Measurements from ENCODE around the gene ENSA. TPM values are rescaled to one million over a fixed set of nuclear protein-coding genes. Genes with fewer than 3 reads are reported as not detected.
A peak's percentile ranks its signal among the peaks of the same experiment; 100 is the strongest.
"Not testable (repeated sequence)": the region's sequence is repeated elsewhere in the genome, so short reads cannot be mapped to it uniquely, and the experiment has no call there.

ENSA gene
- total and polyA plus RNA-seq, 7 donors = 114 to 242 (median 150) TPM

DNA sequence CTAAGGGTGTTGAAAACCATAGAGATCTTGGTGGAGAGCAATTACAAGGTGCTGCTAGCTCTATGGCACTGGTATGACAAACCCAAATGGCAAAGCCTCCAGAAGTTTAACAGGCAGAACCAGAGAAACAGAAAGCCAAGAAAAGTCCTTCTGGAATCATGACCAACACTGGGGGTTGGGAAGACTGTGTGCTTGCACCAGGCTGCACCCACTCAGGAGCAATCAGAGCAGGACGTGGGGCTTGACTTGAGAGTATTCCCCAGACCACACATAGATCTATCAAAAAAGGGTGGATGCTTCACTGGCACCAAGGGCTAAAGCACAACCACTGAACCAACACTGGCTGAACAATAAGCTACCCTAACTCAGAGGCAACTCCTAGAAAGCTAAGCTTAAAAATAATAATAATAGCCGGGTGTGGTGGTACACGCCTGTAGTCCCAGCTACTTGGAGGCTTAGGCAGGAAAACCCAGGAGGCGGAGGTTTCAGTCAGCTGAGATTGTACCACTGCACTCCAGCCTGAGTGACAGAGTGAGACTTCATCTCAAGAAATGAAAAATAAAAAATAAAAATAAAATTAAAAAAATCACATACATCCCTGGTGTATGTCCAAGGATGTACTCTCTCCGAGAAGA lies 20.1 kb upstream of the ENSA start:
- peaks cover 9 to 57% (median 21%) of the 10 kb centered on the region in 4 donors for H3K36me3 ChIP-seq
- H3K27ac ChIP-seq = no peak overlapping the region
- intact Hi-C loops (cut with DNase I) = no loop called here
- DNase-seq = no peak
- no peak for TF ChIP-seq EP300 (IDR thresholded peaks at IDR 0.05)
- no peak for TF ChIP-seq POLR2AphosphoS5 (IDR thresholded peaks at IDR 0.05)
- TF ChIP-seq, protein P1, sequence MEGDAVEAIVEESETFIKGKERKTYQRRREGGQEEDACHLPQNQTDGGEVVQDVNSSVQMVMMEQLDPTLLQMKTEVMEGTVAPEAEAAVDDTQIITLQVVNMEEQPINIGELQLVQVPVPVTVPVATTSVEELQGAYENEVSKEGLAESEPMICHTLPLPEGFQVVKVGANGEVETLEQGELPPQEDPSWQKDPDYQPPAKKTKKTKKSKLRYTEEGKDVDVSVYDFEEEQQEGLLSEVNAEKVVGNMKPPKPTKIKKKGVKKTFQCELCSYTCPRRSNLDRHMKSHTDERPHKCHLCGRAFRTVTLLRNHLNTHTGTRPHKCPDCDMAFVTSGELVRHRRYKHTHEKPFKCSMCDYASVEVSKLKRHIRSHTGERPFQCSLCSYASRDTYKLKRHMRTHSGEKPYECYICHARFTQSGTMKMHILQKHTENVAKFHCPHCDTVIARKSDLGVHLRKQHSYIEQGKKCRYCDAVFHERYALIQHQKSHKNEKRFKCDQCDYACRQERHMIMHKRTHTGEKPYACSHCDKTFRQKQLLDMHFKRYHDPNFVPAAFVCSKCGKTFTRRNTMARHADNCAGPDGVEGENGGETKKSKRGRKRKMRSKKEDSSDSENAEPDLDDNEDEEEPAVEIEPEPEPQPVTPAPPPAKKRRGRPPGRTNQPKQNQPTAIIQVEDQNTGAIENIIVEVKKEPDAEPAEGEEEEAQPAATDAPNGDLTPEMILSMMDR (IDR thresholded peaks at IDR 0.05) = no peak
- no peak for TF ChIP-seq POLR2A (IDR thresholded peaks at IDR 0.05)
- WGBS, 2 donors = 41 to 79% methylated on average over 5 of the region's 5 CpGs
- H3K9me3 ChIP-seq = no peaks in the 10 kb centered on the region
- H3K4me3 ChIP-seq = no peak overlapping the region
- no peaks in the 10 kb centered on the region for H3K4me1 ChIP-seq
- no peaks in the 10 kb centered on the region for H3K27me3 ChIP-seq

DNA sequence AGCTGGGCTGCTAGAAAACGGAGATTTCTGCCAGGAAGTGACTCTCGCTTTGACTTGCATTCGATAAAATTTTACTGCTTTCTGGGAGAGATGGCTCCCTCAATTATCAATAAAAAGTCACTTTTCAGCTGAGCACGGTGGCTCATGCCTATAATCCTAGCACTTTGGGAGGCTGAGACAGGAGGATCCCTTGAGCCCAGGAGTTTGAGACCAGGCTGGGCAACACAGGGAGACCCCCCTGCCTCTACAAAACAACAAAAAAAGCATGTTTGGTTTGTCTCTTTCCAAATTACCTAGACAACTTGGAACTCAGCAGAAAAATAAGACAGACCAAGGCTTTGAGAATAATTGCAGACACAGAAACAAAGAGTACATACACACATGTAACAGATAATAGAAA lies 12.9 kb upstream of the ENSA start:
- H3K27me3 ChIP-seq = no peaks in the 10 kb centered on the region

GRCh38 chr1:150641126-150641815 lies 11.9 kb upstream of the ENSA start:
- H3K9me3 ChIP-seq; H3K4me3 ChIP-seq; H3K27ac ChIP-seq; intact Hi-C loops (cut with DNase I); DNase-seq; H3K4me1 ChIP-seq; H3K27me3 ChIP-seq: not testable (repeated sequence)
- WGBS, 2 donors = 36 to 74% methylated on average over 9 of the region's 9 CpGs
- peaks cover 0 to 17% (median 0%) of the 10 kb centered on the region in 4 donors for H3K36me3 ChIP-seq

More for the DNA sequence above, 12.9 kb upstream of the ENSA start:
- Histone ChIP-seq H3K4me1 (no peaks in the 10 kb centered on the region), H3K4me3 (no peak overlapping the region), H3K9me3 (no peaks in the 10 kb centered on the region), H3K36me3 (peaks cover 0 to 27% (median 5%) of the 10 kb centered on the region in 4 donors), H3K27ac (no peak overlapping the region)
- 61 to 78% methylated on average over 4 of the region's 4 CpGs for WGBS, 2 donors
- intact Hi-C loops (cut with DNase I) = no loop called here
- no peak for DNase-seq
- TF ChIP-seq EP300 (IDR thresholded peaks at IDR 0.05) = no peak
- TF ChIP-seq, protein P1 (IDR thresholded peaks at IDR 0.05) = no peak
- TF ChIP-seq POLR2AphosphoS5 (IDR thresholded peaks at IDR 0.05) = no peak
- TF ChIP-seq POLR2A (IDR thresholded peaks at IDR 0.05) = no peak

DNA sequence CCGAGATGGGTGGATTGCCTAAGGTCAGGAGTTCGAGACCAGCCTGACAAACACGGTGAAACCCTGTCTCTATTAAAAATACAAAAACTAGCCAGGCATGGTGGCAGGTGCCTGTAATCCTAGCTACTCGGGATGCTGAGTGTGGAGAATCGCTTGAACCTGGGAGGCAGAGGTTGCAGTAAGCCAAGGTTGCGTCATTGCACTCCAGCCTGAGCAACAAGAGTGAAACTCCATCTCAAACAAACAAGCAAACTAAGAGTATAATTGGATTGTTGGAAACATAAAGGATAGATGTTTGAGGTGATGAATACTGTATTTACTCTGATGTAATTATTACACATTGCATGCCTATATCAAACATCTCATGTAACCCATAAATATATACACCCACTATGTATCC lies 9.0 kb upstream of the ENSA start:
- H3K4me1 ChIP-seq; DNase-seq; H3K9me3 ChIP-seq; H3K36me3 ChIP-seq; intact Hi-C loops (cut with DNase I); H3K27me3 ChIP-seq; H3K4me3 ChIP-seq; H3K27ac ChIP-seq: not testable (repeated sequence)
- WGBS, 2 donors = 94 to 98% methylated on average over 6 of the region's 6 CpGs

- DNase-seq, H3K36me3 ChIP-seq, H3K4me3 ChIP-seq, H3K27ac ChIP-seq, H3K9me3 ChIP-seq, H3K27me3 ChIP-seq, H3K4me1 ChIP-seq: not testable (repeated sequence)
- intact Hi-C loops (cut with DNase I) = loop anchor here (5.0 kb wide), 1 partner anchor 62 kb away; the partner anchor contains the start of gene GOLPH3L
- WGBS, 2 donors = 65 to 79% methylated on average over 17 of the region's 17 CpGs
Measured at GRCh38 chr1:150634839-150635622, 5.6 kb upstream of the ENSA start.

- Histone ChIP-seq H3K4me1 (peaks cover 0 to 26% (median 24%) of the 10 kb centered on the region in 4 donors), H3K9me3 (no peaks in the 10 kb centered on the region), H3K36me3 (peaks cover 29 to 41% (median 38%) of the 10 kb centered on the region in 4 donors), H3K27me3 (no peaks in the 10 kb centered on the region), H3K27ac (peak overlapping the region; percentile 93 to 95 (median 94)), H3K4me3 (peak overlapping the region; percentile 59 to 71 (median 64))
- DNase-seq = no peak
- TF ChIP-seq, protein P1 (IDR thresholded peaks at IDR 0.05) = no peak
- TF ChIP-seq POLR2AphosphoS5 (IDR thresholded peaks at IDR 0.05) = no peak
- TF ChIP-seq POLR2A (IDR thresholded peaks at IDR 0.05) = no peak
- no peak for TF ChIP-seq EP300 (IDR thresholded peaks at IDR 0.05)
- 1% methylated on average over 9 of the region's 9 CpGs for WGBS, 2 donors
- intact Hi-C loops (cut with DNase I) = no loop called here
Measured at GRCh38 chr1:150628766-150629114, 672 bp downstream of the ENSA start.

Measured in sigmoid colon (tissue), 7 donors.